ENCODE results near the gene FAM3A.
A peak's percentile ranks its signal among the peaks of the same experiment; 100 is the strongest.

The FAM3A gene

DNA sequence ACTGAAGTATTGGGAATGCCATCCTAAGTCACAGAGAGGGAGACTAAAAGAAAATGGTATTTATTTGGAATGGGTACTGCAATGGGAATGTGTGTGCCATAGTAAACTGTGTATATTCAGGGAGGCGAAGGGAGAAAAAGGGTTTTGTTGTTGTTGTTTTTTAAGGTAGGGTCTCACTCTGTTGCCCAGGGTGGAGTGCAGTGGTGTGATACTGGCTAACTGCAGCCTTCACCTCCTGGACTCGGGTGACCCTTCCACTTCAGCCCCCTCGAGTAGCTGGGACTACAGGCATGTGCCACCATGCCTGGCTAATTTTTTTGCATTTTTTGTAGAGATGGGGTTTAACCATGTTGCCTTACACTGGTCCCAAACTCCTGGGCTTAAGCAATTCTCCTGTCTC is 21.3 kb downstream of the FAM3A start:
- H3K4me2 ChIP-seq (ENCODE audit: insufficient read depth, low read length): no peak overlapping the region
- no peaks in the 10 kb centered on the region for H3K27me3 ChIP-seq (ENCODE audit: insufficient read depth, low read length, poor library complexity)
- peaks cover 11% of the 10 kb centered on the region for H3K4me1 ChIP-seq (ENCODE audit: insufficient read depth, low read length)
- peaks cover 4% of the 10 kb centered on the region for H3K79me2 ChIP-seq (ENCODE audit: insufficient read depth, low read length)
- H4K20me1 ChIP-seq (ENCODE audit: insufficient read depth, low read length): no peaks in the 10 kb centered on the region
- H2AFZ ChIP-seq (ENCODE audit: low read depth, low read length): no peak overlapping the region
- no peaks in the 10 kb centered on the region for H3K36me3 ChIP-seq (ENCODE audit: insufficient read depth, low read length)
- no peak overlapping the region for H3K4me3 ChIP-seq (ENCODE audit: low read depth in 1 of 2, low read length in 2 of 2)
- no peaks in the 10 kb centered on the region for H3K9me3 ChIP-seq (ENCODE audit: insufficient read depth, low read length, severe bottlenecking)
- TF ChIP-seq, protein P1, sequence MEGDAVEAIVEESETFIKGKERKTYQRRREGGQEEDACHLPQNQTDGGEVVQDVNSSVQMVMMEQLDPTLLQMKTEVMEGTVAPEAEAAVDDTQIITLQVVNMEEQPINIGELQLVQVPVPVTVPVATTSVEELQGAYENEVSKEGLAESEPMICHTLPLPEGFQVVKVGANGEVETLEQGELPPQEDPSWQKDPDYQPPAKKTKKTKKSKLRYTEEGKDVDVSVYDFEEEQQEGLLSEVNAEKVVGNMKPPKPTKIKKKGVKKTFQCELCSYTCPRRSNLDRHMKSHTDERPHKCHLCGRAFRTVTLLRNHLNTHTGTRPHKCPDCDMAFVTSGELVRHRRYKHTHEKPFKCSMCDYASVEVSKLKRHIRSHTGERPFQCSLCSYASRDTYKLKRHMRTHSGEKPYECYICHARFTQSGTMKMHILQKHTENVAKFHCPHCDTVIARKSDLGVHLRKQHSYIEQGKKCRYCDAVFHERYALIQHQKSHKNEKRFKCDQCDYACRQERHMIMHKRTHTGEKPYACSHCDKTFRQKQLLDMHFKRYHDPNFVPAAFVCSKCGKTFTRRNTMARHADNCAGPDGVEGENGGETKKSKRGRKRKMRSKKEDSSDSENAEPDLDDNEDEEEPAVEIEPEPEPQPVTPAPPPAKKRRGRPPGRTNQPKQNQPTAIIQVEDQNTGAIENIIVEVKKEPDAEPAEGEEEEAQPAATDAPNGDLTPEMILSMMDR (IDR thresholded peaks at IDR 0.05; ENCODE audit: borderline replicate concordance, extremely low read depth, low read length, poor library complexity, severe bottlenecking): no peak
- TF ChIP-seq EZH2 (IDR thresholded peaks at IDR 0.05; ENCODE audit: borderline replicate concordance, low read depth, low read length, severe bottlenecking): no peak
- H3K9ac ChIP-seq (ENCODE audit: low read depth, low read length): no peak overlapping the region
- ATAC-seq (ENCODE audit: insufficient read depth, low read depth) (no peak), DNase-seq (no peak)
- H3K27ac ChIP-seq (ENCODE audit: low read length): no peak overlapping the region

DNA sequence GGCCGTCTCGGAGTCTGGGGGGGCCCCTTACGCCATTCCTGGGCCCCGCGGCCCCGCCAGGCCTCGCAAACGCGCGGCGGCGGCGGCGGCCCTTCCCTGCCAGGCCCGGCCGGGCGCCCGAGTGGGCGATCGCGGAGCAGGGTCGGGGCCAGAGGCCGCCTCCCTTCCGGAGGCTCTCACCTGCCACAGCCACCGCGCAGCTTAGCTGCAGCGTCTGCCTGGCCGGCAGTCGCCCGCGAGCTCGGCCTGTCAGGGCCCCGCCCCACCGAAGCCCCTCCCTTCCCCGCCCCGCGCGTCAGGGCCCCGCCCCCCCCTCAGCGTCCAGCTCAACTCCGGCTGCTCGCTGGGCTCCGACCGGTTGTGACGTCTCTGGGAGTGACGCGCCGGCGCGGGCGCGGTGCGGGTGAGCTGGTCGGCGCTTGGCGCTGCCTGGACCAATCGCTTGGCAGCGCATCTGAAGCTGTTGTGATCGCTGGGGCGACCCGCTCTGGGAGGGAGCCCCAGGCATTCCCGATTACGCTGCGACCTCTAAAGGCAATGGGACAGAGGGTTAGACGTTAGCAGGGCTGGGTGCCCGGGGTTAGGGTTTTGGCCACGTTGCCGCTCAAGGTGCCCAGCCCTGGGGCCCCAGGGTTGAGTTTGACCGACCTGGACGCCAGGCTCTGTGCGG is 25.5 kb downstream of the FAM3A start, which contains the start of gene SLC10A3:
Gene SLC10A3 (minus strand): TSS at position 216 of the 670 bp plus-strand sequence. CDS start 1,689 bp downstream, outside the sequence.
- TF ChIP-seq EZH2 (IDR thresholded peaks at IDR 0.05; ENCODE audit: borderline replicate concordance, low read depth, low read length, severe bottlenecking): no peak
- TF ChIP-seq, protein P1 (IDR thresholded peaks at IDR 0.05; ENCODE audit: borderline replicate concordance, extremely low read depth, low read length, poor library complexity, severe bottlenecking): peak; percentile 39
- Histone ChIP-seq H3K27ac (ENCODE audit: low read length) (peak within 1 kb of the TSS; percentile 79), H3K4me3 (ENCODE audit: low read depth in 1 of 2, low read length in 2 of 2) (peak within 1 kb of the TSS; percentile 47 to 70), H3K9ac (ENCODE audit: low read depth, low read length) (peak within 1 kb of the TSS; percentile 80), H4K20me1 (ENCODE audit: insufficient read depth, low read length) (peaks cover under 1% of the 10 kb centered on the region; the same call in 1 of the 2 replicates), H3K27me3 (ENCODE audit: insufficient read depth, low read length, poor library complexity) (no peaks in the 10 kb centered on the region), H3K4me2 (ENCODE audit: insufficient read depth, low read length) (peak within 1 kb of the TSS; percentile 92), H3K36me3 (ENCODE audit: insufficient read depth, low read length) (no peaks in the 10 kb centered on the region; the same call in 1 of the 2 replicates), H3K79me2 (ENCODE audit: insufficient read depth, low read length) (peaks cover 18% of the 10 kb centered on the region), H3K9me3 (ENCODE audit: insufficient read depth, low read length, severe bottlenecking) (no peaks in the 10 kb centered on the region), H3K4me1 (ENCODE audit: insufficient read depth, low read length) (peaks cover 42% of the 10 kb centered on the region), H2AFZ (ENCODE audit: low read depth, low read length) (peak within 1 kb of the TSS; percentile 73)
- ATAC-seq (ENCODE audit: insufficient read depth, low read depth) (peak; percentile 84), DNase-seq (peak; percentile 91)

DNA sequence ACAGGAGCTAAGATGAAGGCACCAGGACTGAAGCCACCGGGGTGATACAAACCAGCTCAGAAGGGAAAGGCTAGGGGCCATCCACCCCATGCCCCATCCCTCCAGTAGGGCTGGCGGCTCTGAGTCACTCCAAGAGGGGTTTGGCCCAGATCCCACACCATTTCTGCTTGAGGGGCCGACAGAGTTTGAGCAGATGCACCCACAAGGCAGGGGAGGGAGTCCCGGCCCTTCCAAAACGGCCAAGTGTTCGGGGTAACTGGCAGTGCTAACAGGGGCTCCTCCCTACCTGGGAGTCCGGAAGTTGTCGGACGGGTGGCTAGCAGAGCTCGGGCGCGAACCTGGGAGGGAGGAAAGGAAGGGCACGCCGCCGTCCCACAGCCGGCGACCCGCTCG is 26.0 kb downstream of the FAM3A start:
- Histone ChIP-seq H3K9ac (ENCODE audit: low read depth, low read length) (peak overlapping the region; percentile 80), H3K4me2 (ENCODE audit: insufficient read depth, low read length) (peak overlapping the region; percentile 92), H3K79me2 (ENCODE audit: insufficient read depth, low read length) (peaks cover 23% of the 10 kb centered on the region), H3K4me1 (ENCODE audit: insufficient read depth, low read length) (peaks cover 47% of the 10 kb centered on the region), H2AFZ (ENCODE audit: low read depth, low read length) (peak overlapping the region; percentile 64), H3K27me3 (ENCODE audit: insufficient read depth, low read length, poor library complexity) (no peaks in the 10 kb centered on the region), H4K20me1 (ENCODE audit: insufficient read depth, low read length) (peaks cover 6% of the 10 kb centered on the region), H3K27ac (ENCODE audit: low read length) (peak overlapping the region; percentile 79), H3K4me3 (ENCODE audit: low read depth in 1 of 2, low read length in 2 of 2) (peak overlapping the region; percentile 47 to 70), H3K36me3 (ENCODE audit: insufficient read depth, low read length) (peaks cover 5% of the 10 kb centered on the region), H3K9me3 (ENCODE audit: insufficient read depth, low read length, severe bottlenecking) (no peaks in the 10 kb centered on the region)
- peak; percentile 30 for DNase-seq
- ATAC-seq (ENCODE audit: insufficient read depth, low read depth): peak; percentile 8
- no peak for TF ChIP-seq EZH2 (IDR thresholded peaks at IDR 0.05; ENCODE audit: borderline replicate concordance, low read depth, low read length, severe bottlenecking)
- TF ChIP-seq, protein P1 (IDR thresholded peaks at IDR 0.05; ENCODE audit: borderline replicate concordance, extremely low read depth, low read length, poor library complexity, severe bottlenecking): no peak

All from DND-41 (cell line).